Muscle of leg (tissue), 11 donors: ENCODE results near the gene PPP1R14D. TPM values are rescaled to one million over a fixed set of nuclear protein-coding genes. Genes with fewer than 3 reads are reported as not detected.
A peak's percentile ranks its signal among the peaks of the same experiment; 100 is the strongest.

ENCODE experiments used
- DNase-seq: peaks from one replicate; pipeline ENCODE4 v3.0.0; 2013
- H3K27ac ChIP-seq: one replicate; pipeline ENCODE4 v1.5.1; 2013; ENCODE audit warnings: mild to moderate bottlenecking, low read length, control low read depth
- H3K27me3 ChIP-seq: one replicate; pipeline ENCODE4 v1.6.1; 2013; ENCODE audit warnings: low read length; ENCODE audit not compliant: control insufficient read depth, insufficient read depth
- H3K36me3 ChIP-seq: one replicate; pipeline ENCODE4 v1.6.1; 2013; ENCODE audit warnings: low read length; ENCODE audit not compliant: control insufficient read depth, insufficient read depth
- H3K4me1 ChIP-seq: one replicate; pipeline ENCODE4 v1.6.1; 2013; ENCODE audit warnings: low read length; ENCODE audit not compliant: control insufficient read depth, insufficient read depth
- H3K4me3 ChIP-seq: one replicate; pipeline ENCODE4 v1.5.1; 2013; ENCODE audit warnings: low read length, control low read depth
- H3K9me3 ChIP-seq: replicated peaks from 2 replicates; pipeline ENCODE4 v1.6.1; 2013; ENCODE audit warnings: low read depth, low read length; ENCODE audit not compliant: control insufficient read depth
- WGBS: methylation state at CpG from one replicate; pipeline ENCODE4 v1.1.5; 2013; ENCODE audit warnings: missing lambda C conversion rate; ENCODE audit not compliant: insufficient coverage; 5-methylcytosine and 5-hydroxymethylcytosine counted together
- polyA plus RNA-seq, 8 donors: library from polyadenylated mRNA; unstranded; fragments of 120-200 nt; gene quantifications; one replicate each; pipeline versions ENCODE4 v1.2.1 to v1.2.3, GENCODE V29; 2013; ENCODE audit warnings: inconsistent platforms in 1 of 8, low replicate concordance in 1 of 8; ENCODE audit not compliant: insufficient read length in 8 of 8, insufficient read depth in 1 of 8
- total RNA-seq: library from RNA; stranded (reverse); fragments of 120-200 nt; gene quantifications from one replicate; pipeline ENCODE4 v1.2.4, GENCODE V29; 2013

The PPP1R14D gene
- total and polyA plus RNA-seq, 9 donors = 0.22 to 0.23 TPM; not detected in 7

GRCh38 chr15:40771242-40771641, 57.3 kb downstream of the PPP1R14D start:
- DNase-seq = no peak
- H3K27me3 ChIP-seq = no peaks in the 10 kb centered on the region
- no peak overlapping the region for H3K27ac ChIP-seq
- peaks cover 29% of the 10 kb centered on the region for H3K4me1 ChIP-seq
- no peaks in the 10 kb centered on the region for H3K9me3 ChIP-seq
- H3K36me3 ChIP-seq = peaks cover 56% of the 10 kb centered on the region
- 90% methylated on average over 5 of the region's 5 CpGs for WGBS
- no peak overlapping the region for H3K4me3 ChIP-seq

GRCh38 chr15:40770147-40770721, 58.3 kb downstream of the PPP1R14D start:
- peak; percentile 48 for DNase-seq
- H3K4me3 ChIP-seq = no peak overlapping the region
- H3K36me3 ChIP-seq = peaks cover 46% of the 10 kb centered on the region
- peak overlapping the region; percentile 75 for H3K27ac ChIP-seq
- no peaks in the 10 kb centered on the region for H3K9me3 ChIP-seq
- peaks cover 33% of the 10 kb centered on the region for H3K4me1 ChIP-seq
- no peaks in the 10 kb centered on the region for H3K27me3 ChIP-seq
- 51% methylated on average over 17 of the region's 17 CpGs for WGBS

GRCh38 chr15:40769274-40770146, 59.0 kb downstream of the PPP1R14D start, which contains the start of gene C15orf62:
TSS of gene C15orf62 (plus strand) at chr15:40769980. CDS start at chr15:40770496, 516 bp downstream.
- peak; percentile 48 for DNase-seq
- no peaks in the 10 kb centered on the region for H3K9me3 ChIP-seq
- no peaks in the 10 kb centered on the region for H3K27me3 ChIP-seq
- peaks cover 37% of the 10 kb centered on the region for H3K4me1 ChIP-seq
- 47% methylated on average over 23 of the region's 28 CpGs for WGBS
- peak within 1 kb of the TSS; percentile 75 for H3K27ac ChIP-seq
- H3K36me3 ChIP-seq = peaks cover 39% of the 10 kb centered on the region
- no peak within 1 kb of the TSS for H3K4me3 ChIP-seq

- Histone ChIP-seq H3K36me3 (peaks cover 31% of the 10 kb centered on the region), H3K27me3 (no peaks in the 10 kb centered on the region), H3K4me1 (peaks cover 45% of the 10 kb centered on the region), H3K4me3 (no peak overlapping the region), H3K9me3 (no peaks in the 10 kb centered on the region), H3K27ac (peak overlapping the region; percentile 75)
- 72% methylated on average over 20 of the region's 21 CpGs for WGBS
- DNase-seq = no peak
These were observed 59.8 kb downstream of the PPP1R14D start for GRCh38 chr15:40768521-40769273.

GRCh38 chr15:40767838-40768500, 60.5 kb downstream of the PPP1R14D start:
- H3K9me3 ChIP-seq = no peaks in the 10 kb centered on the region
- peaks cover 24% of the 10 kb centered on the region for H3K36me3 ChIP-seq
- no peak overlapping the region for H3K27ac ChIP-seq
- peaks cover 52% of the 10 kb centered on the region for H3K4me1 ChIP-seq
- DNase-seq = no peak
- H3K4me3 ChIP-seq = no peak overlapping the region
- 90% methylated on average over 23 of the region's 29 CpGs for WGBS
- H3K27me3 ChIP-seq = no peaks in the 10 kb centered on the region

GRCh38 chr15:40766906-40767837, 61.3 kb downstream of the PPP1R14D start:
- DNase-seq = no peak
- Histone ChIP-seq H3K27me3 (no peaks in the 10 kb centered on the region), H3K27ac (no peak overlapping the region), H3K9me3 (no peaks in the 10 kb centered on the region), H3K4me3 (no peak overlapping the region), H3K36me3 (peaks cover 18% of the 10 kb centered on the region), H3K4me1 (peaks cover 57% of the 10 kb centered on the region)
- WGBS = 92% methylated on average over 22 of the region's 32 CpGs

GRCh38 chr15:40766194-40766815, 62.2 kb downstream of the PPP1R14D start:
- no peaks in the 10 kb centered on the region for H3K9me3 ChIP-seq
- H3K36me3 ChIP-seq = peaks cover 18% of the 10 kb centered on the region
- peaks cover 57% of the 10 kb centered on the region for H3K4me1 ChIP-seq
- WGBS = 65% methylated on average over 5 of the region's 7 CpGs
- H3K4me3 ChIP-seq = no peak overlapping the region
- no peak overlapping the region for H3K27ac ChIP-seq
- H3K27me3 ChIP-seq = no peaks in the 10 kb centered on the region
- no peak for DNase-seq
